Esophagus muscularis mucosa (tissue), 4 donors: Measurements from ENCODE around the gene COL4A1. TPM values are rescaled to one million over a fixed set of nuclear protein-coding genes. Genes with fewer than 3 reads are reported as not detected.
A peak's percentile ranks its signal among the peaks of the same experiment; 100 is the strongest.

Source experiments
- DNase-seq: peaks from one replicate; pipeline ENCODE4 v3.0.0-alpha.2; 2017; ENCODE audit errors: extremely low spot score
- H3K27ac ChIP-seq, 4 donors: fragments of 200-600 bp; sonication (generic); replicated peaks in 1 of 4; 1 replicate in 3 of 4; 2 replicates in 1 of 4; pipeline ENCODE4 v1.5.1; 2016 to 2019; ENCODE audit warnings: mild to moderate bottlenecking in 1 of 4
- H3K27me3 ChIP-seq, 4 donors: fragments of 200-600 bp; sonication (generic); one replicate each; pipeline versions ENCODE4 v1.5.1 to v1.6.0; 2016 to 2019
- H3K36me3 ChIP-seq, 4 donors: fragments of 200-600 bp; sonication (generic); one replicate each; pipeline ENCODE4 v1.5.1; 2016 to 2019
- H3K4me1 ChIP-seq, 4 donors: fragments of 200-600 bp; sonication (generic); one replicate each; pipeline ENCODE4 v1.5.1; 2016 to 2019
- H3K4me3 ChIP-seq, 4 donors: fragments of 200-600 bp; sonication (generic); 1 replicate in 2 of 4; 2 replicates in 2 of 4; pipeline ENCODE4 v1.5.1; 2016 to 2019; ENCODE audit warnings: mild to moderate bottlenecking in 4 of 4, moderate library complexity in 1 of 4
- H3K9me3 ChIP-seq, 4 donors: fragments of 200-600 bp; sonication (generic); 1 replicate in 3 of 4; 2 replicates in 1 of 4; pipeline ENCODE4 v1.5.1; 2016 to 2019
- EP300 ChIP-seq: sonication (generic); formaldehyde crosslinking; IDR thresholded peaks from one replicate; pipeline ENCODE4 v1.6.1; 2017; ENCODE audit warnings: antibody characterized with exemption
- POLR2A ChIP-seq: fragments of 450-650 bp; IDR thresholded peaks from one replicate; pipeline ENCODE4 v1.6.1; 2017; ENCODE audit warnings: antibody characterized with exemption, moderate library complexity, mild to moderate bottlenecking, low read depth
- POLR2AphosphoS5 ChIP-seq, 2 donors: sonication (generic); formaldehyde crosslinking; IDR thresholded peaks; one replicate each; pipeline ENCODE4 v1.6.1; 2017; ENCODE audit warnings: antibody characterized with exemption in 2 of 2
- WGBS: methylation state at CpG from one replicate; pipeline ENCODE4 v1.1.5; 2018; 5-methylcytosine and 5-hydroxymethylcytosine counted together
- intact Hi-C: fragments of 100-400 bp; cut with DNase I; formaldehyde crosslinking; loops from one replicate; pipeline ENCODE4 v1.15.1; 2023
- total RNA-seq, 4 donors: library from RNA; depleted of rRNA; stranded (reverse); fragments of >200 nt; gene quantifications; one replicate each; pipeline versions ENCODE4 v1.1.0 to v1.2.1, GENCODE V29; 2016
- TF ChIP-seq, protein P1 (sequence below), 3 experiments: fragments of 200-600 bp in 2 of 3; fragments of 450-650 bp in 1 of 3; sonication (generic) in 2 of 3; IDR thresholded peaks; one replicate each; pipeline ENCODE4 v1.5.1; 2017 to 2019; ENCODE audit warnings: antibody characterized with exemption in 3 of 3, mild to moderate bottlenecking in 2 of 3, moderate library complexity in 1 of 3

The COL4A1 gene
- total RNA-seq, 4 donors from 2014 or later = 328 to 578 (median 405) TPM

DNA sequence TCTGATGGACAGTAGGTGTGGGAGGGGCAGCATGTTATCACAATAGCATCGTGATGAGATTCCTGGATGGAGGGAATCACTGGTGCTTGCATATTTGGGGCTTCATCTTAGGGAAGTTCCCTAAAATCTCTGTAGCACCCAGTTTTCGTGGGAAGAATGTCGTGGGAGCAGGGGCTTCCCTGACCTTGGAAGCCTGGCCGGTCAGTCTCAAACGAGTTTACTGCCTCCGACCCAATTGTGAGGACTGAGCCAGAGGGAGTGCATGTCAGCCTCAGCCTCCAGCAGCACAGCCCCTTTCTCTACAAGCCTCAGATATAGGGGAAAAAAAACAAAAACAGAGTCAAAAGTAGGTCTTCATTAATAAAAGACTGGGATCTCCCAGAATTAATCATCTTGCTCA, 32.3 kb upstream of the COL4A1 start:
- no peak overlapping the region for H3K4me3 ChIP-seq
- H3K27me3 ChIP-seq = no peaks in the 10 kb centered on the region
- no peaks in the 10 kb centered on the region for H3K9me3 ChIP-seq
- H3K36me3 ChIP-seq = peaks cover 0 to 11% (median 0%) of the 10 kb centered on the region in 4 donors
- TF ChIP-seq, protein P1, sequence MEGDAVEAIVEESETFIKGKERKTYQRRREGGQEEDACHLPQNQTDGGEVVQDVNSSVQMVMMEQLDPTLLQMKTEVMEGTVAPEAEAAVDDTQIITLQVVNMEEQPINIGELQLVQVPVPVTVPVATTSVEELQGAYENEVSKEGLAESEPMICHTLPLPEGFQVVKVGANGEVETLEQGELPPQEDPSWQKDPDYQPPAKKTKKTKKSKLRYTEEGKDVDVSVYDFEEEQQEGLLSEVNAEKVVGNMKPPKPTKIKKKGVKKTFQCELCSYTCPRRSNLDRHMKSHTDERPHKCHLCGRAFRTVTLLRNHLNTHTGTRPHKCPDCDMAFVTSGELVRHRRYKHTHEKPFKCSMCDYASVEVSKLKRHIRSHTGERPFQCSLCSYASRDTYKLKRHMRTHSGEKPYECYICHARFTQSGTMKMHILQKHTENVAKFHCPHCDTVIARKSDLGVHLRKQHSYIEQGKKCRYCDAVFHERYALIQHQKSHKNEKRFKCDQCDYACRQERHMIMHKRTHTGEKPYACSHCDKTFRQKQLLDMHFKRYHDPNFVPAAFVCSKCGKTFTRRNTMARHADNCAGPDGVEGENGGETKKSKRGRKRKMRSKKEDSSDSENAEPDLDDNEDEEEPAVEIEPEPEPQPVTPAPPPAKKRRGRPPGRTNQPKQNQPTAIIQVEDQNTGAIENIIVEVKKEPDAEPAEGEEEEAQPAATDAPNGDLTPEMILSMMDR (IDR thresholded peaks at IDR 0.05) = no peak
- TF ChIP-seq POLR2A = no peak
- TF ChIP-seq POLR2AphosphoS5 (IDR thresholded peaks at IDR 0.05) = no peak
- no peak for TF ChIP-seq EP300
- no peak for DNase-seq
- 61% methylated on average over 6 of the region's 6 CpGs for WGBS
- peaks cover 82 to 100% (median 98%) of the 10 kb centered on the region in 4 donors for H3K4me1 ChIP-seq
- peak overlapping the region; percentile 91 to 98 (median 92) for H3K27ac ChIP-seq
- intact Hi-C loops = no loop called here

DNA sequence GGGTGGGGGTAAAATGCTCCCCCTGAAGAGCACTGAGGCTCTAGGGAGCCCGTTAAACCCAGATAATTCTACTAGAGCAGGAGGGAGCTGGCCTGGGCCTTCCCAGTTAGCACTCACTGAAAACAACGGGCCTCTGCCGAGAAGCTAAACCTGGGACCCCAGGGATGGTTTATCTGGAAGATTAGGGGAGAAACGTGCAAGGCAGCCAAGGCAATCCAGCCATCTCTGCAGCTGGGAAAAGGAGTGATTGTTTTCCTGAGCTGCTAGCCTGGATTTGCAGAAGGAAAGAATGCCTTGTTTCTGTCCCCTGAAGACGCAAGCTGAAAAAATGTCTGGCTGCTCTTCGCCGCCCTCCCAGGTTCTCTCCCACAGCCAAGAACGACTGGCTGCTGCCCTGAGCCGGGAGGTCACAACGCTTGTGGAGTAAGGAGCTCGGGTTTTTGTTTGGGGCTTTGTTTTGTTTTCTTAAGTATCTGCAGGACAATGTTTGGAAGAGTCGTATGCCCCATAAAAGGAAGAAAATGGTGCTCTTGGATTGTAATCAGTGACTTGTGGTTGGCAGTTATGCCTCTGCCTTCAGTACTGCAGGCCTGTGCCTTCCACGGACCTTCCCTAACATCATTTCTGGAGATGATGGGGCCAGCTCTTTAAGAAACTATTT, 31.6 kb upstream of the COL4A1 start:
- Histone ChIP-seq H3K27me3 (no peaks in the 10 kb centered on the region), H3K27ac (peak overlapping the region; percentile 91 to 98 (median 92)), H3K4me3 (peak overlapping the region in 1 of 4 donors; percentile 7), H3K9me3 (no peaks in the 10 kb centered on the region), H3K36me3 (peaks cover 0 to 14% (median 0%) of the 10 kb centered on the region in 4 donors), H3K4me1 (peaks cover 88 to 100% (median 100%) of the 10 kb centered on the region in 4 donors)
- DNase-seq = no peak
- intact Hi-C loops = no loop called here
- TF ChIP-seq EP300 (peak; percentile 11), POLR2A (no peak), POLR2AphosphoS5 (IDR thresholded peaks at IDR 0.05) (peak in 1 of 2 donors; percentile 80)
- TF ChIP-seq, protein P1 (IDR thresholded peaks at IDR 0.05) = no peak
- 10% methylated on average over 13 of the region's 13 CpGs for WGBS

GRCh38 chr13:110337247-110337646, 30.3 kb upstream of the COL4A1 start:
- Histone ChIP-seq H3K9me3 (no peaks in the 10 kb centered on the region), H3K4me1 (peaks cover 88 to 100% (median 100%) of the 10 kb centered on the region in 4 donors), H3K27ac (peak overlapping the region; percentile 91 to 98 (median 92)), H3K4me3 (no peak overlapping the region), H3K27me3 (no peaks in the 10 kb centered on the region), H3K36me3 (peaks cover 0 to 23% (median 0%) of the 10 kb centered on the region in 4 donors)
- TF ChIP-seq EP300 (no peak), POLR2AphosphoS5 (IDR thresholded peaks at IDR 0.05) (peak in 1 of 2 donors; percentile 48), POLR2A (no peak)
- TF ChIP-seq, protein P1 (IDR thresholded peaks at IDR 0.05) = no peak
- intact Hi-C loops = no loop called here
- 29% methylated on average over 5 of the region's 7 CpGs for WGBS
- DNase-seq = no peak

DNA sequence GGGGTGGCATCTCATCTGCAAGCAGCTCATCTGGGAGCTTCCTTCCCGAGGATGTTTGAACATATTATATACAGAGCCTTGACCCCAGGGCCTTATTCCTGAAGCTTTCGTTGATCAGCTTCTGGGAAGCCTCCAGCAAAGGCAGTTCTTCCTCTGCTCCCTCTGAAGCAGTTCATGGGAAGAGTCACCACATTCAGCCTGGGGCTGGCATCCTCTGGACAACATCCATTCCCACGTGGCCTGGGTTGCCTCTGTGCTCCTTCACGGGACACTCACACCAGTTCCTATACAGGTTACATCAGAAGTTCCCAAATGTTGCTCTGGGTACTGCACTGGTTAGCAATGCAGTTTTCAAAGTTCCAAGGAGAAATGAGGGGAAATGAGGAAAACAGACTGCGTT, 29.7 kb upstream of the COL4A1 start:
- DNase-seq = no peak
- intact Hi-C loops = no loop called here
- 43% methylated on average over 4 of the region's 5 CpGs for WGBS
- peaks cover 0 to 26% (median 0%) of the 10 kb centered on the region in 4 donors for H3K36me3 ChIP-seq
- H3K4me3 ChIP-seq = no peak overlapping the region
- H3K4me1 ChIP-seq = peaks cover 82 to 100% (median 99%) of the 10 kb centered on the region in 4 donors
- peak overlapping the region; percentile 91 to 98 (median 92) for H3K27ac ChIP-seq
- no peaks in the 10 kb centered on the region for H3K27me3 ChIP-seq
- H3K9me3 ChIP-seq = no peaks in the 10 kb centered on the region
- peak; percentile 75 for TF ChIP-seq EP300
- TF ChIP-seq POLR2A = no peak
- TF ChIP-seq, protein P1 (IDR thresholded peaks at IDR 0.05) = no peak
- peak in 1 of 2 donors; percentile 73 for TF ChIP-seq POLR2AphosphoS5 (IDR thresholded peaks at IDR 0.05)
